ENCODE data around the gene NKTR.
A peak's percentile ranks its signal among the peaks of the same experiment; 100 is the strongest.

Gene NKTR

DNA sequence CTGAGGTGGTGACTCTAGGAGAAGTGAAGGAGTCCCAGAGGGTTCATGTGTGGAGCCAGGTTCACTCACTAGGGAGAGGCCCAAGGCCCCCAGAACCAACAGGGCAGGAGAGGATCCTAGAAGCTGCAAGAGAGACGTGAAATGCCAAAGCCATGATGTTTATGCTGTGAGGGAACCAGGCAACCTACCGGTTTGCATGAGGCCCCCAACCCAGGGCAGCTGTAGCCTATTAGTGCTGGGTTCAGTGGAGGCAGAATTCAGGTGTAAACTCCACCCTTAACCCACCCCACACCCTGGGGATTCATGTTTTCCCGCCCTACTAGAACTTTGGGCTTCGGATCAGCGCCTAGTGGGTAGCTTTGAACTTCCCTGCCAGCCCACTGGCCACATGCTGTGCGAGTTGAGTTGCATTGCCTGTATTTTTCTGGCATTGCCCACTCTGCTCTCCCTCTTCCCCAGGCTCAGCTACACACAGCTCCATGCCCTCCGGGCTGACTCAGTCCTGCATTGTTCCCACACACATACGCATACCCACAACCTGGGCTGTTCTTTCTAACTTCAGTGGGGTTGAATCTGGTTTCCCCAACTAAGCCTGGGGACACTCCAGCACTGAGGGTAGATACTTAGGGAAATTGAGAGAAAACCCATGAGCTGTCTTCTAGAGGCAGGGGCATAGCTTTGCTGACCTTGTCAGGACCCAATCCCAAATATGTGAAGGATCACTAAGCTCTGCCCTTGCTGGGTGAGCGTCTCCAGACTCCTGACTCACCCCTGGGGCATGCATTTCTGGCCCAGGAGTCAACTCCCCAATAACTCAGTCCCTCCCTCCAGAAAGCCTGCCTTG lies 51.0 kb downstream of the NKTR start:
- no peak for DNase-seq

GRCh38 chr3:42652251-42652610 lies 51.7 kb downstream of the NKTR start:
- DNase-seq, result no peak

GRCh38 chr3:42652611-42653302 lies 52.3 kb downstream of the NKTR start:
- DNase-seq, result peak; percentile 80

DNA sequence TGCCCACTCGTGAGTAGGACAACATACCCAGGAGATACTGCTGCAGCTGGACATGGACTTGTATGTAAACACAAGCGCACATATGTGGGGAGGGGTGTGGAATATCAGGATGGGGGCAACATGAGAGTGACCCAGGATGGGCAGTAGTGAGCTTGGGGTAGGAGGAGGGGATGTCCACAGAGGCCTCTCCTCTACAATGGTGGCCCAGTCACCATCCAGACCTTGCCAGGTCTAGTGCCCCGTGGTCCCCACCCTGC lies 52.7 kb downstream of the NKTR start:
- DNase-seq, result no peak

DNA sequence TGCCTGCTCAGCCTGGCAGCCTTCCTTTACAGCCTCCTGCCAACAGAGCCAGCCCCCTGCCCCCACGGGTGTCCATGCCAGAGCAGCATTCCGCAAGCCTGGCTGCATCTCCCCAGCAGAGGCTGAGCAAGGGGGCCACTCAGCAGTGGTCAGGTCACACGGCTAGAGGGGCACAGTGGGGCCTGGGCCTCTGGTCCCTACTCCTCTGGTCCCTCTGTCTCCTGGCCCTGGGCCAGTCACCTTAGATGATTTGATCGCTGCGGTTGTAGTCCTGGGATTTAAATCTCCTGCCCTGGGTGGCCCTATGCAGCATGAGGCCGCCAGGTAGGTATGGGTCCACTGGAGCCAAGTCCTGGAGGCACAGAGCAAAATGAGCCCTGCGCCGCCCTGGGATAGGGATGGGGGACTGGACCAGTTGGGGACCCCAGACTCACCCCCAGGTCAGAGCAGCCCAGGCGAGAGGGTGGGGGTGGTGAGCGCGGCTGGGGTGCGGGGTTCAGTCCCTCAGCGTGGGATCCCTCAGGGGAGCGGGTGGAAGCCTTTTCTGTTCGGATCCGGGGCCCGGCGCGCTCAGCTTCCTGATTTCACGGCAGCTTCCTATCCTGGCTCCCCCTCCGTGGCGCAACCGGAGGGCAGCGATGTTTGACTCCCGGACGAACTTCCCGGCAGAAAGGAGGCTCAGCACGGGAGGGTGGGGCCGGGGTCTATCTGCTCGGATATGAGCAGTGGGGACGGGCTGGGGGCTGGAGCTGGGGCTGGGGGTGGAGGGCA lies 53.3 kb downstream of the NKTR start, which contains the start of gene ZBTB47:
ZBTB47 (plus strand) TSS at position 138 of the 771 bp plus-strand sequence. CDS start 4,659 bp downstream, outside the sequence.
- no peak for DNase-seq

GRCh38 chr3:42654331-42655201 lies 54.1 kb downstream of the NKTR start:
- peak; percentile 42 for DNase-seq

- DNase-seq, result peak; percentile 32
Measured at GRCh38 chr3:42655331-42655888, 54.9 kb downstream of the NKTR start.

DNA sequence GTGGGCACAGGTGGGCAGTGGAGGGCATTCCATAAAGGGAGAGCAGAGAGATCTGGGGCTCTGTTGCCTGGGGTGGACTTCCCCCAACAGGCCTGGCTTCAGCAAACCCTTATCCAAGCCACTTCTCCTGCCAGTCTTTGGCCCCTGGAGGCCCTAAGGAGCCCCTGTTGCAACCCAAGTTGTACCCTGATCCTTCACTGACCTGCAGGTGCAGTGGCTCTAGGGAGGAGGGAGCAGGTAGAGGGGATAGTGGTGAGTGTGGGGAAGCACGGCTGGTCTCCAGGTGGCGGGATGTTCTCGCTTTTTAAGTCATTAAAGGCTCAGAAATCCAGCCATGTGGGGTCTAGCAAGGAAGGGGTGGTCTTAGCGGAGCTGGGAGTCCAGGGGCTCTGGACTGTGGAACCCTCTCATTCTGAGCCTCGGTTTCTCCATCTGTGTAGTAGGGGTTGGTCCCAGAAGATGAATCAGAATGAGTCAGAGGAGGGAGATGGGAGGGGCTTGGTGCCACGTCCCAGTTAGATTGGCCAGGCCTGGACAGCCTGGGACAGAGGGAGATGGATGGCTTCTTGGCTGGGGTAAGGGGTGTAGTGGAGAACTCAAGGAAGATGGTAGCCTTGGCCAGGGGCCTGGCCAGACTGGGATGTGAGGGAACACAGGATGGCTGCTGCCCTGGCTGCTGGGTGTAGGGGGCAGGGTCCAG lies 55.6 kb downstream of the NKTR start:
- no peak for DNase-seq

DNA sequence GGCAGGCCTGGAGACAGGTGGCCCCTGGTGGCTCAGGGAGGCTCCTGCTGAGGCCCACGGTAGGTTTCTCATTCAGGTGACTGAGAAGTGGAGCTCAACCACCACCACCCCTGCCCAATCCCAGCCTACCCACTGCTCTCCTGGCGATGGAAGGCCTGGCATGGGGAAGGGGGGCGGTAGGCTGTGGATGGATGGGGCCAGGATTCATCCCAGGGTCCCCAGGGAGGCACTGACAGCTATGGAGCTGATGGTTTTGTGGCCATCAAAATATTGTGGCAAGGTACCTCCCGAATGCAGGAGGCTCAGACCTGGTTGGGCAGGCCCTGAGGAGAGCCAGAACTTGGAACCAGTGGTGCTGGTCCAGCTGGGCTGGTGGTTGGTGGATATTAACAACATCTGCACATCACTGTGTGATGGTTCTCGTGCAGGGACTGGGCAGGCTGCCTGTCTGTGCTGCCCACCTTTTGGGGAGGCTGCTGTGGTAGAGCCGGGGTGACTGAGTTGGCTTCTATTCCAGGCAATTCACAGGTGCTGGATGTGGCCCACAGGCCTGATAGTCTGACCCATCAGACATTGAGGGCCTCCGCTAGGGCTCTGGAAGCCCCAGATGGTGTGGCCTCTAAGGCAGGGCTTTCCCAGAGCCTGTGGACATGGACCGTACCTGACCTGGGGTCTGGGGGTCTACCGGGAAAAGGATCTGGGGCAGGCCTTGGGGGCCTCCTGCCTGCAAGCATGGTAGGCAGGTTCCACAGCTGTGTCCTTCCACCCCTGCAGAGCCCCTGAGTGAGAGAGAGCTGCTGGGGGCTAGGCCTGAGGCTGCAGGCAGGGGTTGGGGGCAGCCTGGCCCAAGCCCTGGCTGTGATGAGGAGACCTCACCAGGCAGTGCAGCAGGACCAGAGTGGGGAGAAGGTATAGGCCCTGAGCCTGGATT lies 56.5 kb downstream of the NKTR start:
- no peak for DNase-seq

GRCh38 chr3:42657675-42658074 lies 57.2 kb downstream of the NKTR start:
- no peak for DNase-seq

GRCh38 chr3:42658091-42658770 lies 57.7 kb downstream of the NKTR start:
- no peak for DNase-seq

DNA sequence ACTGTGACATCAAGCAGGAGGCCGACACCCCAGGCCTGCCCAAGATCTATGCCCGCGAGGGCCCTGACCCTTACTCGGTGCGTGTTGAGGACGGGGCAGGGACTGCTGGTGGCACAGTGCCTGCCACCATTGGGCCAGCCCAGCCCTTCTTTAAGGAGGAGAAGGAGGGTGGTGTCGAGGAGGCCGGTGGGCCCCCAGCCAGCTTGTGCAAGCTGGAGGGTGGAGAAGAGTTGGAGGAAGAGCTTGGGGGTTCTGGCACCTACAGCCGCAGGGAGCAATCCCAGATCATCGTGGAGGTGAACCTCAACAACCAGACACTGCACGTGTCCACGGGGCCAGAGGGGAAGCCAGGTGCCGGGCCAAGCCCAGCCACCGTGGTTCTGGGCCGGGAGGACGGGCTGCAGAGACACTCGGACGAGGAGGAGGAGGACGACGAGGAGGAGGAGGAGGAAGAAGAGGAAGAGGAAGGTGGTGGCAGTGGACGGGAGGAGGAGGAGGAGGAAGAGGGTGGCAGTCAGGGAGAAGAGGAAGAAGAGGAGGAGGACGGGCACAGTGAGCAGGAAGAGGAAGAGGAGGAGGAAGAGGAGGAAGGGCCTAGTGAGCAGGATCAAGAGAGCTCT lies 58.4 kb downstream of the NKTR start:
- DNase-seq, result no peak

DNA sequence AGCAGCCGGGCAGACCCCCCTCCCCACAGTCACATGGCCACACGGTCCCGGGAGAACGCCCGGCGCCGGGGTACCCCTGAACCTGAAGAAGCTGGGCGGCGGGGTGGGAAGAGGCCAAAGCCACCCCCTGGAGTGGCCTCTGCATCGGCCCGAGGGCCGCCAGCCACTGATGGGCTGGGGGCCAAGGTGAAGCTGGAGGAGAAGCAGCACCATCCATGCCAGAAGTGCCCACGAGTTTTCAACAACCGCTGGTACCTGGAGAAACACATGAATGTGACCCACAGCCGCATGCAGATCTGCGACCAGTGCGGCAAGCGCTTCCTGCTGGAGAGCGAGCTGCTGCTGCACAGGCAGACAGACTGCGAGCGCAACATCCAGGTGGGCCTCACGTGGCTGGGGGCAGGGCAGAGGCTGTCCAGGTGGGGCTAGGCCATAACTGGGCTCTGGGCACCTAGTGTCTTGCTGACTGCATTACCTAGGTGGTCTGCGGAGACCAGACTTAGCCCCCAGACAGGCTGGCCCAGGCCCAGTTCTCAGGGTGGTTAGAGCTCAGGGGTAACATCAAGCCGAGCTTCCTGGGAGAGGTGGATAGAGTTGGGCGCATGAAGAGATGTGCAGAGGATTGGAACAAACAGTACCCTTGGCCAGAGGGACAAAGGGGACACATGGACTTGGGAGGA lies 59.1 kb downstream of the NKTR start:
- DNase-seq, result no peak

DNA sequence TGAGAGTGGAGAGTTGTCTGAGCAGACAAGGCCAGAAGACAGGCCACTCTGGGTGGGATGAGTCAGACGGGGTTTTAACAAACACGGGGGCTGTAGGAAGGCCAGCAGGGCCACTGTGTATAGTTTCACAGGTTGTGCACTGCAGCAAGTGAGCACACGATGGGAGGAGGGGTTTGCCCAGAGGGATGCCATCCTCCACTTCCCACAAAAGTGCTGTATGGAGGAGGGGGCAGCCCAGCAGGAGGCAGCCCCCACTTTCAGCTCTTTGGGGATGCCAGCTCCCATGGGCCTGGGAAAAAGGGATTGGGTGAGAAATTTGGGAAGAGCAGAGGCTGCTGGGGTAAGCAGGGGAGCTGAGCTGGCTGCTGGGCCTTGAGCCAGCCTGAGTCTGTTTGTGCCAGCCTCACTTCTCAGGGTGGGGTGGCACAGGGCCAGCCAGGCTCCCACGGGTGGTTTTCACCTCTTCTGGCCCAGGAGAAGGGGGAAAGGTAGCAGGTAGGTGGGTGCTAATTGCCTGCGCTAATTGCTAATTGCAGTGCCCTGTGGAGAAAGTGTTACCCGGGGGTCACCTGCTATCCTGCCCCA lies 59.7 kb downstream of the NKTR start:
- no peak for DNase-seq

DNA sequence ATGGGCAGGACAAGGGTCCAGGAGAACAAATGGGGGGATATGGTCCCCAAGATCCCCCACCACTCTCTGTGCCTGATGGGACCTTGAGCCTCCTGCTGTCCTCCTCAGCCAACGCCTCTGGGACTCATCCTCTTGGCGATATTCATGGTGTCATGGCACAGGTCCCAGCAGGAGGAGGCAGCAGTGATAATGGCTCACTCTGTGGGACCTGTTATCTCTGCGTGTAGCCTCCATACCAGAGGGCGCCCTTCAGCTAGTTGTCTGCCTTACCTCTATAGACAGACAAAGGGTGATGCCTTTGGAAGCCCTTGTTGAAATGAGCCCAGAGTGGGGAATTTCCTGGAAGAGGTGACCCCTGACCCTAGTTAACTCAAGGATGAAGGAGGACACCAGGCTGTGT lies 60.4 kb downstream of the NKTR start:
- peak; percentile 76 for DNase-seq

- DNase-seq, result no peak
Measured at GRCh38 chr3:42661593-42662022, 61.1 kb downstream of the NKTR start.

DNA sequence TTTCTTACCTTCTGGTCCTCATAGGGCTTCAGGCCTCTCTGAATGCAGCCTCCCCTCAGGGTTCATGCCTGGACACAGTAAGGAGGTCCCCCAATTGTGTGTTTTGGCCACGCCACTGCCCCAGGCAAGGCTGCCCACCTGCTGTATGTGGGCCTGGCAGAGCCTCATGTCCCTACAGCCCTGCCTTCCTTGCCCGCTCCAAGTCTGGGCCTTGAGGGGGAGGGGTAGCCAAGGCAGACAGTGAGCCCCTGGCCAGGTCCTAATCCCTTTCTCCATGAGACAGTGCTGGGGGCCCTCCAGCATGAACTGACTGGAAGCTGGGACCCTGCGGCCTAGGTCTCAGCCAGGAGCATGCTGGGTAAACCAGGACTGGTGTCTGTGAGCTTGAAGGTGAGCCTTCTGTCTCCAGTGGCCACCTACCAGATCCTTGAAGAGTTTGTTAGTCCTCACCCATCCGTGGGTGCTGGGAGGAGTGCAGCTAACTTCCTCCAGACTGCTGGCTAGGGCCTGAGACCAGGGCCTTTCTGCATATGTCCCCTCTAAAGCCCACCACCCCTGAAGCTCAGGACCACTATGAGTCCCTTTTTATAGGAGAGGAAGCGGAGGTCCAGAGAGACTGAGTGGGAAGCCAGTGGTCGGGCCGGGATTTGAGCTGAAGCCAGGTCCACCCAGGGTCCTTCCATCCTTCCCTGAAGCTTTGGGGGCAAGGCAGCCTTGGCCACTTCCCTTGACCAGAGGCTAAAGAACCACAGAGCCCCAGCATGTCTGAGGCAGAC lies 61.7 kb downstream of the NKTR start:
- DNase-seq, result no peak
